ENCODE measurements around the gene RDH8. TPM values are rescaled to one million over a fixed set of nuclear protein-coding genes. Genes with fewer than 3 reads are reported as not detected.

The RDH8 gene
- total RNA-seq, 1 experiment from 2014 or later, result not detected

- DNase-seq (ENCODE audit: low spot score), result no peak
- Histone ChIP-seq H3K27me3 (replicated peaks; ENCODE audit: insufficient read depth, low read depth, low read length, poor library complexity) (no peaks in the 10 kb centered on the region), H3K9me3 (ENCODE audit: low read depth, low read length, poor library complexity, severe bottlenecking) (no peaks in the 10 kb centered on the region), H3K4me3 (ENCODE audit: low read depth, low read length, poor library complexity, severe bottlenecking) (no peak overlapping the region), H3K36me3 (ENCODE audit: insufficient read depth, low read length, poor library complexity, severe bottlenecking) (no peaks in the 10 kb centered on the region), H3K27ac (ENCODE audit: low read depth, low read length, poor library complexity, severe bottlenecking) (no peak overlapping the region), H3K4me1 (ENCODE audit: insufficient read depth, low read length, poor library complexity, severe bottlenecking) (peaks cover 35% of the 10 kb centered on the region)
- ChIA-PET POLR2A (ENCODE audit: low non-redundant PET) (no interaction called here), CTCF (no interaction called here)
- no peak for TF ChIP-seq EZH2 (IDR thresholded peaks at IDR 0.05; ENCODE audit: borderline replicate concordance, low read depth, low read length, poor library complexity, severe bottlenecking)
- TF ChIP-seq, protein P1, sequence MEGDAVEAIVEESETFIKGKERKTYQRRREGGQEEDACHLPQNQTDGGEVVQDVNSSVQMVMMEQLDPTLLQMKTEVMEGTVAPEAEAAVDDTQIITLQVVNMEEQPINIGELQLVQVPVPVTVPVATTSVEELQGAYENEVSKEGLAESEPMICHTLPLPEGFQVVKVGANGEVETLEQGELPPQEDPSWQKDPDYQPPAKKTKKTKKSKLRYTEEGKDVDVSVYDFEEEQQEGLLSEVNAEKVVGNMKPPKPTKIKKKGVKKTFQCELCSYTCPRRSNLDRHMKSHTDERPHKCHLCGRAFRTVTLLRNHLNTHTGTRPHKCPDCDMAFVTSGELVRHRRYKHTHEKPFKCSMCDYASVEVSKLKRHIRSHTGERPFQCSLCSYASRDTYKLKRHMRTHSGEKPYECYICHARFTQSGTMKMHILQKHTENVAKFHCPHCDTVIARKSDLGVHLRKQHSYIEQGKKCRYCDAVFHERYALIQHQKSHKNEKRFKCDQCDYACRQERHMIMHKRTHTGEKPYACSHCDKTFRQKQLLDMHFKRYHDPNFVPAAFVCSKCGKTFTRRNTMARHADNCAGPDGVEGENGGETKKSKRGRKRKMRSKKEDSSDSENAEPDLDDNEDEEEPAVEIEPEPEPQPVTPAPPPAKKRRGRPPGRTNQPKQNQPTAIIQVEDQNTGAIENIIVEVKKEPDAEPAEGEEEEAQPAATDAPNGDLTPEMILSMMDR (conservative IDR thresholded peaks at IDR 0.05; ENCODE audit: low read depth, low read length), result no peak
- intact Hi-C loops (cut with micrococcal nuclease; ENCODE audit: unreplicated experiment), result no loop called here
- BruUV-seq (replicated peaks), result no TSS peak
These were observed 7.0 kb upstream of the RDH8 start for GRCh38 chr19:10006335-10006708.

GRCh38 chr19:10006752-10007323 lies 6.4 kb upstream of the RDH8 start:
- BruUV-seq (replicated peaks), result no TSS peak
- Histone ChIP-seq H3K36me3 (ENCODE audit: insufficient read depth, low read length, poor library complexity, severe bottlenecking) (no peaks in the 10 kb centered on the region), H3K4me1 (ENCODE audit: insufficient read depth, low read length, poor library complexity, severe bottlenecking) (peaks cover 35% of the 10 kb centered on the region), H3K27me3 (replicated peaks; ENCODE audit: insufficient read depth, low read depth, low read length, poor library complexity) (no peaks in the 10 kb centered on the region), H3K4me3 (ENCODE audit: low read depth, low read length, poor library complexity, severe bottlenecking) (no peak overlapping the region), H3K27ac (ENCODE audit: low read depth, low read length, poor library complexity, severe bottlenecking) (no peak overlapping the region), H3K9me3 (ENCODE audit: low read depth, low read length, poor library complexity, severe bottlenecking) (no peaks in the 10 kb centered on the region)
- ChIA-PET CTCF (interaction anchor here (0.6 kb wide), 1 partner anchor 83 kb away, joined by 3 read pairs; no protein-coding TSS in a partner anchor), POLR2A (ENCODE audit: low non-redundant PET) (no interaction called here)
- intact Hi-C loops (cut with micrococcal nuclease; ENCODE audit: unreplicated experiment), result no loop called here
- DNase-seq (ENCODE audit: low spot score), result no peak
- TF ChIP-seq, protein P1 (conservative IDR thresholded peaks at IDR 0.05; ENCODE audit: low read depth, low read length), result no peak
- TF ChIP-seq EZH2 (IDR thresholded peaks at IDR 0.05; ENCODE audit: borderline replicate concordance, low read depth, low read length, poor library complexity, severe bottlenecking), result no peak

DNA sequence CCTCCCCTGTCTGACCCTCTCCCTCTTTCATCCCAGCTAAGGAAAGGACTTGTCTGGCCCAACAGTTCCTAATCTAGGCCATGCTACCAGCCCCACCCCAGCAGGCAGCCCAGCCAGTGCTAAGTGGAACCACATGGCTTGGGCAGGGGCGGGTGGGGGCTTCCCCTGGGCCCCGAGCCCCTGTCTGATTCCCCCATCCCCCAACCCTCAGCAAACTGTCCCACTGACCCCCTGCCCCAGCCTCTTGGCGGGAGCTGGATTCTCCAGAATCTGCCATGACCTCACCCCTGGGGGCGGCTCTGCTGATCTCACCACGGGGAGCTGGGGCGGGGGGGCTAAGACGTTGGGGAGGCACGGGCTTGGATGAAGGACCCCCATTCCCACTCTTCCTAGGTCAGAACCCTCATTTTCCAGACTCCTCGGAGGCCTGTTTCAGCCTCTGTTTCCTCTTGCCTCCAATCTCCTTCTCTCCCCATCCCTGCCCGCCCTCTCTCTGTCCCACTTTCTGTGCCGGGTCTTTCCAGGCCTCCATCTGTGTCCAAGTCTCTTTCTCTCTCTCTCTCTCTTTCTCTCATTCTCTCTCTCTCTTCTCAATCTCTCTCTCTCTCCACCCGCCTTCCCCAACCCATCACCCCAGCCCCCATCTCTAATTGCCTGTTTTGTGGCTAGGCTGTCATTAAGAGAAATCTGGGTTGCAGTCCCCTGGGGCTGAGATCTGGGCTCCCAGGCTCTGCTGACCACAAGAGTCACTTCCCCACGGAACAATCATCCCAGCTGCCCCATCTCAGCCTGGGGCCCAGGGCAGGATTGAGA lies 5.7 kb upstream of the RDH8 start:
- Histone ChIP-seq H3K27ac (ENCODE audit: low read depth, low read length, poor library complexity, severe bottlenecking) (no peak overlapping the region), H3K9me3 (ENCODE audit: low read depth, low read length, poor library complexity, severe bottlenecking) (no peaks in the 10 kb centered on the region), H3K4me3 (ENCODE audit: low read depth, low read length, poor library complexity, severe bottlenecking) (no peak overlapping the region), H3K27me3 (replicated peaks; ENCODE audit: insufficient read depth, low read depth, low read length, poor library complexity) (no peaks in the 10 kb centered on the region), H3K4me1 (ENCODE audit: insufficient read depth, low read length, poor library complexity, severe bottlenecking) (peaks cover 42% of the 10 kb centered on the region), H3K36me3 (ENCODE audit: insufficient read depth, low read length, poor library complexity, severe bottlenecking) (no peaks in the 10 kb centered on the region)
- peak; percentile 24 for DNase-seq (ENCODE audit: low spot score)
- BruUV-seq (replicated peaks), result no TSS peak
- CTCF ChIA-PET, result interaction anchor here (0.6 to 1.7 kb wide), 2 partner anchors 7 to 84 kb away, joined by 3 to 9 read pairs; no protein-coding TSS in a partner anchor
- intact Hi-C loops (cut with micrococcal nuclease; ENCODE audit: unreplicated experiment), result no loop called here
- TF ChIP-seq, protein P1 (conservative IDR thresholded peaks at IDR 0.05; ENCODE audit: low read depth, low read length), result no peak
- TF ChIP-seq EZH2 (IDR thresholded peaks at IDR 0.05; ENCODE audit: borderline replicate concordance, low read depth, low read length, poor library complexity, severe bottlenecking), result no peak
- POLR2A ChIA-PET (ENCODE audit: low non-redundant PET), result no interaction called here
